ENCODE measurements around the gene ETS1.

DNA sequence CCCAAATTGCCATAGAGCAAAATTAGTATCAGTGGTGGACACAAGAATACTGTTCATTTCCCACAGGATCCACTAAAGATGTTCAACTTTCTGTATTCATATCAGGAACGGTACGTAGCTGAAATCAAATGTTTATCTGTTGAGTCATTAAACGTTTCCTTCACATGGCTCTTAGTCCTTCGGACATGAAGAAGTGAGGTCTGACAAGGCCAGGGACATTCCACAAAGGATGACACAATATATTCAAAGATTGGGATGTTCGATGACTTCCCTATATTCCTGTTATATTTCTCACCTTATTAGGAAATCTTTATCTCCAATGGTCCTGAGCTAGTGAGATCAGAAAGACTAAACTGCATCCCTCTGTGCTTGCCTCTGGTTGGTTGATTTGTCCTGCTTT is 129.0 kb downstream of the ETS1 start:
- TF ChIP-seq CTCF (IDR thresholded peaks at IDR 0.05; ENCODE audit: low read depth, low read length) (no peak), EZH2phosphoT487 (IDR thresholded peaks at IDR 0.05; ENCODE audit: low read depth) (no peak)
